Posterior vena cava (tissue), 2 donors: Measurements from ENCODE around the gene NCKAP5. TPM values are rescaled to one million over a fixed set of nuclear protein-coding genes. Genes with fewer than 3 reads are reported as not detected.

Experiments
- DNase-seq: peaks from one replicate; pipeline ENCODE4 v3.0.0-alpha.2; 2020; ENCODE audit warnings: low spot score
- intact Hi-C, 2 donors: fragments of 100-400 bp; cut with DNase I; formaldehyde crosslinking; loops; one replicate each; pipeline versions ENCODE4 v1.14.1 to v1.14.2; 2022 to 2023
- total RNA-seq, 2 donors: library from RNA; stranded (reverse); fragmentation: NEBNext Ultra II Directional; extraction: Animal tissue kit (Norgen Biotek cat#: 25700); gene quantifications; one replicate each; pipeline ENCODE4 v1.2.1, GENCODE V29; 2021
- donor health status: DM: yes; HTN: yes; CAD: no.
- donor health status: DM: yes; HTN: yes; CAD: no.

The NCKAP5 gene
- total RNA-seq, 2 donors from 2014 or later = 2.0 to 2.1 TPM

DNA sequence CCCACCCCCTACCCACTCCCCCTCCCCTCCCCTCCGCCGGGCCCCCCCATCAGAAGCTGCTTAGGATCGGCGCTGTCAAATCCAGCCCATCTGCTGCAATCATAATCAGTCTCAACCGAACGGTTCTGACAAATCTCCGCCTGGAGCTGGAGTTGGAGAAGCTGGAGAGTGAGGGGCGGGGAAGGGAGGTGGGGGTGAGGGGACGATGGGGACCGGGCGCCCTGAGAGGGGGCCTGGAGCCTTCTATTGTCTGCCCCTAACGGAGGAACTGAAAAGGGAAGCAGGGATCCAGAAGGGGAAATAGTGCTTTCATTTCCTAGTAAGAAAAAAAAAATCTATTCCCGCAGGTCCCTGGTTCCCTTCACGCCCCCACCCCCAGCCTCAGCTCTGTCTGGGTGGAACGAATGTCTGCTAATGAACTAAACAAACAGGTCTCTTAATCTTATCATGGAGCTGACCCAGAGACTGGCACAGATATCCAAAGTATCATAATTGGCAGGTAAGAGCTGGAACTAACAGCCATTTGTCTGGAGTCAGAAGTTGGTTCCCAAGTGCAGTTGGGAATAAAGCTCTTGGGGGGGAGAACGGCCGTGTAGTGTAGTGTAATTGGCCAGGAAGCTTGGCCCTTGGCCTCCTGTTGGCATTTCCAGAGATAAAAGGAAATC, 301.2 kb downstream of the NCKAP5 start:
- intact Hi-C loops = no loop called here

GRCh38 chr2:133266041-133266925, 302.0 kb downstream of the NCKAP5 start:
- intact Hi-C loops = no loop called here
- no peak for DNase-seq

More for the DNA sequence above, 301.2 kb downstream of the NCKAP5 start:
- DNase-seq = no peak

DNA sequence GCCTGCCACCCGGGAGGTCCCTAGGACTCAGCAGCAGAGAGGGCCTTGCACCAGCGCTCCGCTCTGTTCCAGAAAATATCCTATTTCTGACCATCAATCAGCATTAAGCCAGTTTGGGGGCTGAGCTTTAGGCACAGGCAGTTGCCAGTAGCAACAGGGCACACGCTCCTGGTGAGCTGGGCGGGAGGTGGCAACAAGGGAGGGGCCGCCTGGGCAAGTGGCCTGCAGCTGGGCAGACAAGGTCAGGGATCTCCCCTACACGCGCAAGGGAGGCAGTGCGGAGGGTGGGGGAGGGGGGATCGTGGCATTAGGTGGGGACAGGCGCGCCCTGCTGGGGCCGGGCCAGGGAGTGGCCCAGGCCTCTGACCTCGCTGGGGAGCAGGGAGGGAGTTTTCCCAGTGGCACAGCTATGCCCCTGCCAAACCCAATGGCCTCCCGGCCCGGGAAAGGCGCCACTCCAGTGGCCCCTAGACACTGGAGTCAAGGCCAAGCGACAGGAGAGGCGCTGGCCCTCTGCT, 302.8 kb downstream of the NCKAP5 start:
- no peak for DNase-seq
- intact Hi-C loops = no loop called here

DNA sequence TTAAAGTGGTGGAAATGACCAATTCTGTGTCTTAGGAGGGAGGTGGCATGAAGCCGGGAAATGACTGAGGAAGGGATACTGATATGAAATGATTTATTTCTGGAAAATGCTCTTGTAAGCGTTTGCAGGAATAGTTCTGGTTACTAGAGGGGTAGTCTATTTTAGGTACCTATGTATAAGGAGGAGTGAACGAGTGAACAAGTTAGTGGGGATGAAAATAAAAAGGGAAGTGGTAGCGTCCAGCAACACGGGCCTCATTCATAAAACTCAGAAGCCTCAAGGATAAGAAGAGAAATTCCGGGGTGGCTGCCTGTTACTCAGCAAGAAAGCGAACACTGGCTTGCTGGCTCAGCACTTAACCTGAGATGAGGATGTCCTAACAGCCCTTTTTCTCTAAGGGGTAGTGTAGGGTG, 303.3 kb downstream of the NCKAP5 start:
- intact Hi-C loops = no loop called here

DNA sequence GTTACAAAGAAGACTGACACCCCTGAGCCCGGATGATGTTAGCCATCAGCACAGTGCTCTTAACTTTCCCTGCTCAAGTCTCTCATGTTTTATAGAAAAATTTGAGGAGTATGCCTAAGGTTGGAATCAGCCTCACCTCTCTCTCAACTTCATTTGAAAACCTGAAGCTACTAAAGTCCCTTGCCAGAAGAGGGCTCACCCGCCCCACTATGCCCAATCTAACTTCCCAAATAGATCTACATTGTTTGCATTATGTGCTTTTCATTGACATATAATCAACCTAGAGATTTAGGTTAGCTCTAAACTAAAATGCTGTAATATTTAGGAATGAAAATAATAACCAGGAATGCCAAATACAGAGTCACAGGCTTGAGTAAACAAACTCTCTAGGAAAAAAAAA, 305.4 kb downstream of the NCKAP5 start:
- DNase-seq = no peak
- intact Hi-C loops = no loop called here

More for the DNA sequence above, 303.3 kb downstream of the NCKAP5 start:
- no peak for DNase-seq

GRCh38 chr2:133255360-133255759, 312.9 kb downstream of the NCKAP5 start:
- intact Hi-C loops = no loop called here
- DNase-seq = no peak

GRCh38 chr2:133253793-133254192, 314.5 kb downstream of the NCKAP5 start:
- no peak for DNase-seq
- intact Hi-C loops = loop anchor here in 1 of 2 donors (1.0 kb wide), 1 partner anchor 18 kb away; no protein-coding TSS in a partner anchor

DNA sequence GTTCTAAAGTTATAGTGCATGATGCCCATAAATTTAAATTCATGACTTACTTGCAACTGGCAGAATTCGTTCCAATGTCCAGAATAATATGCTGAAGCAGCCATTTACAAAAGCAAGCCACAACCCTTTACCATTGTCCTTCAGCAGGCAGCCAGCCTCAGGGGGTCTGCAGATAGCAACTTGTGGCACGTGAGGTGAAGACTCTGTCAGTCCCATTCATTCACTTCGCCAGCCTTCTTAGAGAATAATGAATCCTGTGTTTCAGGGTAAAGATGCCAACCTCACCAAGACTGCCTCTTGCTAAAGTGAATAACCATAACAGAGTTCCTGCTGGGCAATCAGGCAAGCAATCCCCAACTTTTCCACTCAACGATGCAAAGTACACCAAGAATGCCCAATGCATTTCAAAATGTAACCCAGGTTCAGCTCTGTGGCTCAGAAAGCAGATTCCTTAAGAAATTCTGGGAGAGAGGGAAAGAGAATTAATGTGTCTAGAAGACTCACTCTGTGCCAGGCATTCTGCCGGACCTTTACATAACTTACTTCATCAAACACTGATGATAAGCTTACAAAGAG, 315.4 kb downstream of the NCKAP5 start:
- intact Hi-C loops = loop anchor here in 1 of 2 donors (1.0 kb wide), 1 partner anchor 18 kb away; no protein-coding TSS in a partner anchor
- no peak for DNase-seq

DNA sequence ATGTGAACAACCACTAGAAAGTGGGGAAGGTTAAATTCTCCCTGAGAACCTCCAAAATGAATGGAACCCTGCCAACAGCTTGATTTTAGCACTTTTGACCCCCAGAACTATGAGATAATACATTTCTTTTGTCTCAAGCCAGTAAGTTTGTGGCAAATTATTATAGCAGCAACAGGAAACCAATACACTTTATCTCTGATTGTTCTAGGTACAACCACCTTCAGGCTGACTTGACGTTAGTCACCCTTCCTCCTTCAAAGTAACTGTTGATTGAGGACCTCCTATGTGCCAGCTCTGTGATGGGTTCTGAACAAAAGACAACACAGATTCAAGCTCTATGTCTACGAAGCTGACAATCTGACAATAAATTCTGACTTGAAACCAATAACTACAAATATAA, 318.9 kb downstream of the NCKAP5 start:
- DNase-seq = no peak
- intact Hi-C loops = no loop called here

DNA sequence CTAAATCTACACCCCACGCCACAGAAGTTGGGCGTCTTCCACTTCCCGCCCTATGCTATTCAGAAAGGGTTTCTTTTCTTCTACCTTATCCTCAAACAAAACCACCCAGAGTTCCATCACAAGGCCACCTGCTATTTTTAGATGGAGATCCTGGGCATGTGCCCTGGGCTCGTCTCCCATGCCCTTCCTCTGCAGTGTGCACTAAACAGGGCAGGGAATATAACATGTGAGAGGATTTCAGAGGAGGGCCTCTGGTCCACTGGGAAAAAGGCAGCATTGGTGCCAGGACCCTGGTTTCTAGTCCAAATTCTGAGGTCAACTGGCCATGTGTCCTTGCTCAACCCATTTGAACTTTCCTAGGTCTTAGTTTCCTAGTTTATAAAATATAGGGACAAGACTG, 320.0 kb downstream of the NCKAP5 start:
- intact Hi-C loops = no loop called here
- DNase-seq = no peak

- DNase-seq = no peak
- intact Hi-C loops = no loop called here
Observed at GRCh38 chr2:133247631-133248030, 320.6 kb downstream of the NCKAP5 start.

- intact Hi-C loops = no loop called here
- DNase-seq = no peak
Observed at GRCh38 chr2:133241224-133241571, 327.1 kb downstream of the NCKAP5 start.

GRCh38 chr2:133240491-133241223, 327.6 kb downstream of the NCKAP5 start:
- intact Hi-C loops = no loop called here
- DNase-seq = no peak

GRCh38 chr2:133235968-133236367, 332.3 kb downstream of the NCKAP5 start:
- intact Hi-C loops = loop anchor here in 1 of 2 donors (1.0 kb wide), 1 partner anchor 17 kb away; no protein-coding TSS in a partner anchor
- no peak for DNase-seq

GRCh38 chr2:133232556-133232955, 335.7 kb downstream of the NCKAP5 start:
- intact Hi-C loops = no loop called here

GRCh38 chr2:133231264-133231663, 337.0 kb downstream of the NCKAP5 start:
- no peak for DNase-seq
- intact Hi-C loops = no loop called here

More at GRCh38 chr2:133232556-133232955, 335.7 kb downstream of the NCKAP5 start:
- DNase-seq = no peak

- intact Hi-C loops = no loop called here
Observed at GRCh38 chr2:133229974-133230373, 338.3 kb downstream of the NCKAP5 start.

DNA sequence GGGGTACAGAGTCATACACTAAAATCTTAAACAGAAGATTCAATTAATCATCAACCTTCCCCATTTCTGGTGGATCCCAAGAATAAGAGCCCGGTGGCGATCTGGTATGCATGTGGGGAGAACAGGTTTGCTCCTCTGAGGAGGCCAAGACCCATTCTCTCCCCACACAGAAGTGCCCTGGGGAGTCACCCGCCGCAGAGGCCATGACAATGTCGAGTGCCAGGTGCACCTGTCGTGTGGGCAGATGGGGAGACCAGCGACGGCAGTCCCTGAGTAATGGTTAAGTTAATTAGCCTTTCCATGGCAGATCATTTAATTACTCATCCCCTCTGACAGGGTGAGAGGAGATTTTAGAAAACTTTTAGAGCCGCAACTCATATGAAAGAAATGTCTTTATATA, 345.0 kb downstream of the NCKAP5 start:
- intact Hi-C loops = no loop called here
- no peak for DNase-seq

More at GRCh38 chr2:133229974-133230373, 338.3 kb downstream of the NCKAP5 start:
- no peak for DNase-seq

DNA sequence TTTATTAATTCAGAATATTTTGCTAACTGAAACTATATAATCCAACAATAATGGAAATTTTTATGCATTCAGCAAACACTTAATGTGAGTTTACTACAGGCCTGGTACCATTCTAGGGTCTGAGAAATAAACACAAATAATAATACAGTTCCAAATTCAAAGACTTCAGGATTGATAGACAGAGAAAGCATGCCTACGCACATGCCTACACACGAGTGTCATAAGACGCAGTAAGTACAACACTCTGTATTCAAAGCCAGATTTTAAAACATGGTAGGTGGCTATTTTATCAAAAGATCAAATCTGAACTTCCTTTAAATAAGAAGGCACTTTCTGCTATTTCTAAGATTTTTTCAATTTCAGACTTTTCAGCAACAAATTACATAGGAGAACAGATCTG, 346.9 kb downstream of the NCKAP5 start:
- intact Hi-C loops = no loop called here
- no peak for DNase-seq
